ENCODE results near the gene PATE3. TPM values are rescaled to one million over a fixed set of nuclear protein-coding genes. Genes with fewer than 3 reads are reported as not detected.

Gene PATE3
- total RNA-seq, 4 donors from 2014 or later = not detected

- no peak overlapping the region for H3K27ac ChIP-seq
- H3K36me3 ChIP-seq = no peaks in the 10 kb centered on the region
- ATAC-seq = no peak
- H3K4me3 ChIP-seq = no peak overlapping the region
- no peaks in the 10 kb centered on the region for H3K4me1 ChIP-seq
- H3K9me3 ChIP-seq = no peaks in the 10 kb centered on the region
- TF ChIP-seq EP300 (IDR thresholded peaks at IDR 0.05) = no peak
- TF ChIP-seq POLR2A (IDR thresholded peaks at IDR 0.05) = no peak
- TF ChIP-seq CTCF (IDR thresholded peaks at IDR 0.05) = no peak
- H3K27me3 ChIP-seq = no peaks in the 10 kb centered on the region
- WGBS, 2 donors (ENCODE audit: low coverage in 1 of 2) = 55 to 75% methylated on average over 2 of the region's 2 CpGs
Measured at GRCh38 chr11:125770583-125770982, 17.3 kb upstream of the PATE3 start.

GRCh38 chr11:125772834-125773505 lies 15.0 kb upstream of the PATE3 start:
- H3K27ac ChIP-seq = no peak overlapping the region
- no peak overlapping the region for H3K4me3 ChIP-seq
- no peaks in the 10 kb centered on the region for H3K4me1 ChIP-seq
- H3K9me3 ChIP-seq = no peaks in the 10 kb centered on the region
- TF ChIP-seq POLR2AphosphoS5 (IDR thresholded peaks at IDR 0.05) = no peak
- no peak for TF ChIP-seq CTCF (IDR thresholded peaks at IDR 0.05)
- no peak for TF ChIP-seq EP300 (IDR thresholded peaks at IDR 0.05)
- no peak for TF ChIP-seq POLR2A (IDR thresholded peaks at IDR 0.05)
- WGBS, 2 donors (ENCODE audit: low coverage in 1 of 2) = 26 to 42% methylated on average over 2 to 3 of the region's 3 CpGs
- H3K36me3 ChIP-seq = no peaks in the 10 kb centered on the region
- ATAC-seq = no peak
- H3K27me3 ChIP-seq = no peaks in the 10 kb centered on the region

GRCh38 chr11:125773516-125773915 lies 14.4 kb upstream of the PATE3 start:
- H3K9me3 ChIP-seq = no peaks in the 10 kb centered on the region
- H3K4me3 ChIP-seq = no peak overlapping the region
- no peaks in the 10 kb centered on the region for H3K36me3 ChIP-seq
- H3K27me3 ChIP-seq = no peaks in the 10 kb centered on the region
- no peak for TF ChIP-seq EP300 (IDR thresholded peaks at IDR 0.05)
- TF ChIP-seq POLR2AphosphoS5 (IDR thresholded peaks at IDR 0.05) = no peak
- TF ChIP-seq POLR2A (IDR thresholded peaks at IDR 0.05) = no peak
- TF ChIP-seq CTCF (IDR thresholded peaks at IDR 0.05) = no peak
- no peak overlapping the region for H3K27ac ChIP-seq
- no peak for ATAC-seq
- no peaks in the 10 kb centered on the region for H3K4me1 ChIP-seq
- WGBS, 2 donors (ENCODE audit: low coverage in 1 of 2) = 39 to 58% methylated on average over 3 of the region's 3 CpGs

GRCh38 chr11:125777309-125777708 lies 10.6 kb upstream of the PATE3 start:
- Histone ChIP-seq H3K4me3 (no peak overlapping the region), H3K36me3 (no peaks in the 10 kb centered on the region), H3K4me1 (no peaks in the 10 kb centered on the region), H3K9me3 (no peaks in the 10 kb centered on the region), H3K27ac (no peak overlapping the region), H3K27me3 (no peaks in the 10 kb centered on the region)
- TF ChIP-seq EP300 (IDR thresholded peaks at IDR 0.05) = no peak
- no peak for TF ChIP-seq POLR2AphosphoS5 (IDR thresholded peaks at IDR 0.05)
- no peak for TF ChIP-seq POLR2A (IDR thresholded peaks at IDR 0.05)
- TF ChIP-seq CTCF (IDR thresholded peaks at IDR 0.05) = no peak
- ATAC-seq = no peak
- WGBS, 2 donors (ENCODE audit: low coverage in 1 of 2) = 22 to 39% methylated on average over 5 of the region's 5 CpGs

GRCh38 chr11:125778728-125779127 lies 9.2 kb upstream of the PATE3 start, which contains the start of gene PATE2:
Gene PATE2, minus strand, starts transcription at chr11:125778828. Its CDS starts 55 bp downstream, at chr11:125778773.
- Histone ChIP-seq H3K27me3 (no peaks in the 10 kb centered on the region), H3K36me3 (no peaks in the 10 kb centered on the region), H3K4me3 (no peak within 1 kb of the TSS), H3K9me3 (no peaks in the 10 kb centered on the region), H3K27ac (no peak within 1 kb of the TSS), H3K4me1 (no peaks in the 10 kb centered on the region)
- ATAC-seq = no peak
- TF ChIP-seq CTCF (IDR thresholded peaks at IDR 0.05) (no peak), EP300 (IDR thresholded peaks at IDR 0.05) (no peak), POLR2AphosphoS5 (IDR thresholded peaks at IDR 0.05) (no peak), POLR2A (IDR thresholded peaks at IDR 0.05) (no peak)

Measured in gastroesophageal sphincter (tissue), 4 donors.